HL-60 (cell line): Measurements from ENCODE around the gene MYOF.

ENCODE experiments used
- REST ChIP-seq: IDR thresholded peaks from 2 replicates; pipeline ENCODE4 v1.6.1; 2012; ENCODE audit warnings: low read depth; ENCODE audit not compliant: insufficient replicate concordance
- TF ChIP-seq, protein P1 (sequence below): IDR thresholded peaks from one replicate; pipeline ENCODE4 v1.5.1; 2011; ENCODE audit warnings: low read length, control low read depth, inconsistent platforms; ENCODE audit not compliant: insufficient read depth

DNA sequence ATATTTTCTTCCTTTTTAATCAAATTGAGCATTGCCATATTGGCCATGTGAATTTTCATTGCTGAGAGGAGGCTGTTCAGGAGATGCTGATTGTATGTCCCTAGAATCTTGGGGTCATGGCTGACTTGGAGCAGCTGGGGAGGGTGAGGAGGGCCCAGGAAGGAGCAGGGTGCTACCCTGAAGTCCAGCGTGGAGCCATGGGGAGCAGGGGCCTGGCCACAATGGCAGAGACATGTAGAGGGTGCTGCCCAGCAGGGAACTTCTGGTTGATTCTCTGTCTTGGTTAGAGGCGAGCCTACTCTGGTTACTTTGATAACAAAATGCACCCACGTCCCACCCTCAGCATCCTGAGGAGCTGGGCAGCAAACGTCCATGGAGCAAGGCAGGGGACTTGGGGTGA lies 186.0 kb downstream of the MYOF start:
- TF ChIP-seq, protein P1, sequence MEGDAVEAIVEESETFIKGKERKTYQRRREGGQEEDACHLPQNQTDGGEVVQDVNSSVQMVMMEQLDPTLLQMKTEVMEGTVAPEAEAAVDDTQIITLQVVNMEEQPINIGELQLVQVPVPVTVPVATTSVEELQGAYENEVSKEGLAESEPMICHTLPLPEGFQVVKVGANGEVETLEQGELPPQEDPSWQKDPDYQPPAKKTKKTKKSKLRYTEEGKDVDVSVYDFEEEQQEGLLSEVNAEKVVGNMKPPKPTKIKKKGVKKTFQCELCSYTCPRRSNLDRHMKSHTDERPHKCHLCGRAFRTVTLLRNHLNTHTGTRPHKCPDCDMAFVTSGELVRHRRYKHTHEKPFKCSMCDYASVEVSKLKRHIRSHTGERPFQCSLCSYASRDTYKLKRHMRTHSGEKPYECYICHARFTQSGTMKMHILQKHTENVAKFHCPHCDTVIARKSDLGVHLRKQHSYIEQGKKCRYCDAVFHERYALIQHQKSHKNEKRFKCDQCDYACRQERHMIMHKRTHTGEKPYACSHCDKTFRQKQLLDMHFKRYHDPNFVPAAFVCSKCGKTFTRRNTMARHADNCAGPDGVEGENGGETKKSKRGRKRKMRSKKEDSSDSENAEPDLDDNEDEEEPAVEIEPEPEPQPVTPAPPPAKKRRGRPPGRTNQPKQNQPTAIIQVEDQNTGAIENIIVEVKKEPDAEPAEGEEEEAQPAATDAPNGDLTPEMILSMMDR, result no peak
- no peak for TF ChIP-seq REST
